GM12891 (cell line): ENCODE data around the gene THBS1.

Source experiments
- POLR2A ChIP-seq: IDR thresholded peaks from 2 replicates; pipeline ENCODE4 v1.6.1; 2011; ENCODE audit warnings: low read depth, low read length, control low read depth
- POLR2AphosphoS5 ChIP-seq: IDR thresholded peaks from 2 replicates; pipeline ENCODE4 v1.6.1; 2011; ENCODE audit warnings: low read depth, low read length, control low read depth
- TAF1 ChIP-seq: IDR thresholded peaks from 2 replicates; pipeline ENCODE4 v1.6.1; 2011; ENCODE audit warnings: low read depth, low read length, control low read depth

DNA sequence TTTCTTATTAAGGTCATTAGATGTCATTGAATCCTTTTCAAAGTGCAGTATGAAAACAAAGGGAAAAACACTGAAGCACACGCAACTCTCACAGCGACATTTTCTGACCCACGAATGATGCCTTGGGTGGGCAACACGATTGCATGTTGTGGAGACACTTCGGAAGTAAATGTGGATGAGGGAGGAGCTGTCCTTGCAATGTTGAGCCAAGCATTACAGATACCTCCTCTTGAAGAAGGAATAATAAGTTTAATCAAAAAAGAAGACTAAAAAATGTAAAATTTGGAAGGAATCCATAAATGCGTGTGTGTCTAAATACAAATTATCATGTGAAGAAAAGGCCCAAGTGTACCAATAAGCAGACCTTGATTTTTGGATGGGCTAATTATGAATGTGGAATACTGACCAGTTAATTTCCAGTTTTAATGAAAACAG, 16.9 kb downstream of the THBS1 start:
- TF ChIP-seq POLR2AphosphoS5: no peak
- TF ChIP-seq POLR2A: no peak
- no peak for TF ChIP-seq TAF1
